Measurements from ENCODE around the gene NRCAM. TPM values are rescaled to one million over a fixed set of nuclear protein-coding genes. Genes with fewer than 3 reads are reported as not detected.

NRCAM gene
- total RNA-seq, 1 donor from 2014 or later = 0.26 TPM

DNA sequence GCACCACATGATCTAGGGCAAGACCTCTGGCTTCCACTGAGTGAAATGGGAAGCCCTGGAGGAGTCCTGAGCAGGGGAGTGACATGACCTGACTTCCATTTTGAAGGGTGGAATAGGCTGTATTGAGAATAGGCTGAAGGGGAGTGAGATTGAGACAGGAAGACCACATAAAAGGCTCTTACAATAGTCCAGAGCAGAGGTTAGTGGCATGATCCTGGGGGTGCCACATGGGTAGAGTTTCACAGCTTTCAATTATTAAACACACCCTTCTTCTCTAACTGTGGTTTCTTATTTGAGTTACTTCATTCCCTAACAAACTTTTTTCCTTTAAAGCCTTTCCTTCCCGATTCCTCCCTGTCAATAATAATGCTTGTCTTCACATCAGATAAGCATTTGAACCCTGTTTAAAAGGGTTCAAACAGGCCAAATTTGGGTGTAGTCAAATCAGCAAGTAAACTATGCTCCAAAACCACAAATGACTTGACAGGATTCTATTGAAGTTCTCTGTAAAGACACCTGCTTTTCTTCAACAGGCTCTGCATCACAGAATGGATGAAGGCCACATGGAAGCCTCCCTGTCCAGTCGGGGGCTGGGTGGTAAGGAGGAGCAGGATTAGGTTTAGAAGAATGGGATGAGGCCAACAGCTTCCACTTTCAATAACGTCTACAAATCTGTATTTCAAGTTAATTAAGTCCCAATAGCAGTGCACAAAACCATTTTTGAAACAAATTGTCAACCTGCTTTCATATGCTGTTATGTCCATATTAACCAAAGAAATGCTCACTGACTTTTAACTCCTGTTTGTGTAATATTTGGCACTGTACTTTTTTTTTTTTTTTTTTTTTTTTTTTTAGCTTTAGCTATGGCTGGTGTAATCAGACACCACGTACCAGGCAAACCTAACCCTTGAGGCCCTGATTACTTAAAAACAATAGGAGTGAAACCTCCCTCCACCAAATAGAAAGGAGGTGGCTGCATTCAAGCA lies 131.9 kb downstream of the NRCAM start:
- no peak for DNase-seq (ENCODE audit: low read depth)
- peak; percentile 50 for FAIRE-seq
- no peaks in the 10 kb centered on the region for H3K27me3 ChIP-seq (ENCODE audit: control insufficient read depth, insufficient read depth, low read length)
- no peaks in the 10 kb centered on the region for H3K36me3 ChIP-seq (ENCODE audit: control insufficient read depth, insufficient read depth, low read length)
- no peak overlapping the region for H3K4me3 ChIP-seq (ENCODE audit: low read depth, low read length)
- TF ChIP-seq, protein P1, sequence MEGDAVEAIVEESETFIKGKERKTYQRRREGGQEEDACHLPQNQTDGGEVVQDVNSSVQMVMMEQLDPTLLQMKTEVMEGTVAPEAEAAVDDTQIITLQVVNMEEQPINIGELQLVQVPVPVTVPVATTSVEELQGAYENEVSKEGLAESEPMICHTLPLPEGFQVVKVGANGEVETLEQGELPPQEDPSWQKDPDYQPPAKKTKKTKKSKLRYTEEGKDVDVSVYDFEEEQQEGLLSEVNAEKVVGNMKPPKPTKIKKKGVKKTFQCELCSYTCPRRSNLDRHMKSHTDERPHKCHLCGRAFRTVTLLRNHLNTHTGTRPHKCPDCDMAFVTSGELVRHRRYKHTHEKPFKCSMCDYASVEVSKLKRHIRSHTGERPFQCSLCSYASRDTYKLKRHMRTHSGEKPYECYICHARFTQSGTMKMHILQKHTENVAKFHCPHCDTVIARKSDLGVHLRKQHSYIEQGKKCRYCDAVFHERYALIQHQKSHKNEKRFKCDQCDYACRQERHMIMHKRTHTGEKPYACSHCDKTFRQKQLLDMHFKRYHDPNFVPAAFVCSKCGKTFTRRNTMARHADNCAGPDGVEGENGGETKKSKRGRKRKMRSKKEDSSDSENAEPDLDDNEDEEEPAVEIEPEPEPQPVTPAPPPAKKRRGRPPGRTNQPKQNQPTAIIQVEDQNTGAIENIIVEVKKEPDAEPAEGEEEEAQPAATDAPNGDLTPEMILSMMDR (IDR thresholded peaks at IDR 0.05; ENCODE audit: insufficient read depth, low read length, severe bottlenecking) = no peak

DNA sequence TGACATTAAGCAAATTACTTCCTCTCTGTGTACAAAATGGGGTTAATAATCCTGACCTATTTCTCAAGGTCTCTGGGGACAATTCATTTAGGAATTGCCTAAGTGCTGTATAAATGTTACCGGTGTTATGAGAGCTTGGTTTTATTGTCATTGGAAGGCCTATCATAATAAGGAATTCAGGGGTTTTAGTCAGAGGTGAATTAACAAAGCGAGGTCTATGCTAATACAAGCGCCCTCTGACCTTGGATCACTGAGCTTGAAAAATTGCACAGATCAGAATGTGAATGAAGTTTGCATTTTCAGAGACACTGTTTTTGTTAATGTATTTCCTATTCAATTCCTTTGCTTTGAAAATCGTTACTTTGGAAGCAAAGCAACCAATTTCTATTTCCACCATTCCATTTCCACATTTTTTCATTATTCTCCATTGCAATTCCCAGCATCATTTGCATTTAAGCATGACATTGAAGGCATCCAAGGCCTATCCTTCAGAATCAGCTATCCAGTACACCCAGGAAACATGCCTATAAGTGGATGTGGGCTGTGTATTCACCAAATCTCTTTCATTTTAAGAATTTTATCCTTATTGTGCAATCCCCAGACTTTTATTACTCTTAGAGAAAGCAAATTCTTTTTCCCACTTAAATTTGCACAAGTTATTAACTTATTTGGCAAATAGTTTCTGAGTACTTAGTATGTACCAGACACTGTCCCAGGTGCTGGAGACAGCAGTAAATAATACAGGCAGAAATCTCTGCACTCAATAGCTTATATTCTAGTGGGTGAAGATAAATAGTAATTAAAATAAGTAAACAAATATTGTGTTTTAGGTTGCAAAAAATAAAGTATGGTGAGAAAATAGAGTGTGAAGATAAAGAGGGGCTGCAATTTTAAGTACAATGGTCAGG lies 133.1 kb downstream of the NRCAM start:
- TF ChIP-seq, protein P1 (IDR thresholded peaks at IDR 0.05; ENCODE audit: insufficient read depth, low read length, severe bottlenecking) = no peak
- DNase-seq (ENCODE audit: low read depth) = no peak
- Histone ChIP-seq H3K27me3 (ENCODE audit: control insufficient read depth, insufficient read depth, low read length) (no peaks in the 10 kb centered on the region), H3K36me3 (ENCODE audit: control insufficient read depth, insufficient read depth, low read length) (no peaks in the 10 kb centered on the region), H3K4me3 (ENCODE audit: low read depth, low read length) (no peak overlapping the region)
- FAIRE-seq = no peak

DNA sequence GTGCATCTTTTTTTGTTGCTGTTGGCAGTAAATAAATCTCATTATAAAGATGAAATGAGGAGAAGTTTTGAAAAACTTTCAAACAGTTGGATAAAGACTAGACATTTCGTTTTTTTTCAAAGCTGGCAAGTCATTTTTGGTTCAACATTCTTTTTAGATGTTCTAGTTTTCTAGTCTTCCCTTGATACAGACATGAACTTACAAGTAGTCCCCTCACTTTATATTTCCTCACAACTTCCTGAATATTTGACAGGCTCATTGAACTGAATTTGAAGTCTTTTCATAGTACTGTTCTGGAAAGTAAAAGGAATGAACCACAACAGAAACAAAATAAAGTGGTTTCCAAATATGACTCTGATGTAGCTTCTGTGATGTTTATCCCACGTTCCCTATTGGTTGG lies 134.2 kb downstream of the NRCAM start:
- Histone ChIP-seq H3K4me3 (ENCODE audit: low read depth, low read length) (no peak overlapping the region), H3K27me3 (ENCODE audit: control insufficient read depth, insufficient read depth, low read length) (no peaks in the 10 kb centered on the region), H3K36me3 (ENCODE audit: control insufficient read depth, insufficient read depth, low read length) (no peaks in the 10 kb centered on the region)
- no peak for FAIRE-seq
- no peak for DNase-seq (ENCODE audit: low read depth)
- TF ChIP-seq, protein P1 (IDR thresholded peaks at IDR 0.05; ENCODE audit: insufficient read depth, low read length, severe bottlenecking) = no peak

DNA sequence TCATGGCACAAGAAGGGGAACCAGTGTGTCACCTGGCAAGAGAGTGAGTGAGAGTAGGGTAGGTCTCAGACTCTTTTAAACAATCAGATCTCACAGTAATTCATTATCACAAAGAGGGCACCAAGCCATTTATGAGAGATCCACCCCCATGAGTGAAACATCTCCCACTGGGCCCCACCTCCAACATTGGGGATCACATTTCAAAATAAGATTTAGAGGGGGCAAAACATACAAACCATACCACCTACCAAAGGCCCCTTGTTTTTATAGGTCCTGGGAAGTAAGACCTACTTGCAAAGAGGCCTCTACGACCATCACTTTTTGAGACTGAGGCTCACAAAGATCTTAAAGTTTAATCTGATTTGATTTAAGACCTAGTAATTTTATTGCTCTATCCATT lies 134.9 kb downstream of the NRCAM start:
- FAIRE-seq = no peak
- H3K27me3 ChIP-seq (ENCODE audit: control insufficient read depth, insufficient read depth, low read length) = no peaks in the 10 kb centered on the region
- TF ChIP-seq, protein P1 (IDR thresholded peaks at IDR 0.05; ENCODE audit: insufficient read depth, low read length, severe bottlenecking) = no peak
- no peaks in the 10 kb centered on the region for H3K36me3 ChIP-seq (ENCODE audit: control insufficient read depth, insufficient read depth, low read length)
- DNase-seq (ENCODE audit: low read depth) = no peak
- H3K4me3 ChIP-seq (ENCODE audit: low read depth, low read length) = no peak overlapping the region

DNA sequence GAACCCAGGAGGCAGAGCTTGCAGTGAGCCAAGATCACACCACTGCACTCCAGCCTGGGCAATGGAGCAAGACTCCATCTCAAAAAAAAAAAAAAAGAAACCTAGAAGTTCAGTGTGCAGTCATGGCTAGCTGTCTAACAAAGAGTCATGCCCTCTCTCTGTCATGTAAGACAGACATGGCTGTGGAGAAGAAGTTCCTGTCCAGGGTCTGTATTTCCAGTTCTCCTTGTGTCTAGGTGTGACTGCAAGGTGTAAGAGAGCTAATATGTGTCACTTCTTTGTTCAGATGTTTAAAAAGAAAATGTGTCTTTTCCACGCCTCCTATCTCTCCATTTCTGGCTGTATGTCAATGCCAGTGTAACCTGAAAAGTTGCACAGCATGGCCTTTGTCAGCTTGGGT lies 139.5 kb downstream of the NRCAM start:
- FAIRE-seq = no peak

More for the DNA sequence above, 139.5 kb downstream of the NRCAM start:
- H3K36me3 ChIP-seq (ENCODE audit: control insufficient read depth, insufficient read depth, low read length) = no peaks in the 10 kb centered on the region
- no peak overlapping the region for H3K4me3 ChIP-seq (ENCODE audit: low read depth, low read length)
- TF ChIP-seq, protein P1 (IDR thresholded peaks at IDR 0.05; ENCODE audit: insufficient read depth, low read length, severe bottlenecking) = no peak
- no peaks in the 10 kb centered on the region for H3K27me3 ChIP-seq (ENCODE audit: control insufficient read depth, insufficient read depth, low read length)
- DNase-seq (ENCODE audit: low read depth) = no peak
